NCI-H1436 (cell line): ENCODE measurements around the gene RTN4R.
"Not testable (repeated sequence)": the region's sequence is repeated elsewhere in the genome, so short reads cannot be mapped to it uniquely, and the experiment has no call there.

ENCODE experiments used
- DNase-seq: peaks from one replicate; lab custom pipeline; 2025; lab: John Stamatoyannopoulos, UW

RTN4R gene

DNA sequence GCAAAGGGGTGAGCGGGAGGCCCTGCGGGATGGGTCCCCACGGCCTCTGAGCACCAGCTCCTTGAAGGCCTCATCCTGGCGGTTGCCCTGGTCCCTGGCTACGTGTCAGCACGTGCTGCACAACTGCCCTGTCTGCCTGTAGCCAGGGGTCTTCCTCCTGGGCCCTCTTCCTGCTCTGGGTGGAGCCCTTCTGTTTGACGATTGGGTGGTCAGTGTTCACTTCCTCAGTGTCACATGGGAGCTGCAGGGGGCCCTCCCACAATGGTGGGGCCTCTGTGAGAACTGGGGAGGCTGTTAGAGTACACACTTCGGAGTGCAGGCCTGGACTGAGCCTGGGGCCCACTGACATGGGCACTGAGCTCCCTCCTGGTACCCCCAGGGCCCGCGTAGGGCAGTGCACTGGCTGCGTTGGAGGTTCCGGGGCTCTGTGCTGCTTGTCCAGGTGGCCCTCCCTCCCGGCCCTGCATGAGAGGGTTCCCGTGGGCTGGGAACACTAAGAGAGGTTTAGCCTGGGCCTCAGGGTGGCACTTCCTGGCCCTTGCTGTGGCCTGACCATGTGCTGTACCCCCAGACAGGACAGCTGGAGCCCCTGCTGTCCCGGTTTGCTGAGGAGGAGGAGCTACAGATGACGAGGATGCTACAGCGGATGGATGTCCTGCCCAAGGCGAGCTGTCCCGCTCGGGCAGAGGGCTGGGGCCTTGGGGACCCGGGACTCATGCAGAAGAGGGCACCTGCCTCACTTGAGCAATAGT, 38.0 kb upstream of the RTN4R start:
- no peak for DNase-seq

GRCh38 chr22:20305230-20305893, 37.2 kb upstream of the RTN4R start:
- not testable (repeated sequence) for DNase-seq

DNA sequence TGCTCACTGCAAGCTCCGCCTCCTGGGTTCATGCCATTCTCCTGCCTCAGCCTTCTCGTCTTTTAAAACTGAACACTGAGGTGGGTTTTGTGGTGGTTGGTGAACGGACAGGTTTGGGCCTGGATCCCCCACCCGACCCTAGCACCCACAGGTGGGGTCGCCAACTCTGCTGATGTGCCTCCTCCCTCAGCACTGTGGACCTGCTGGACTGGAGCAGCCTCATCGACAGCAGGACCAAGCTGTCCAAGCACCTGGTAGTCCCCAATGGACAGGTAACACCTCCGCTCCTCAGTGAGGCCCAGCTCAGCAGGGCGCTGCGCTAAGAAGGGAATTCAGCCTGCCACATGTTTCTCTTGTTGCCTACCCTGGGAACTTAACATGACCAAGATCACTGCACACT, 36.5 kb upstream of the RTN4R start:
- no peak for DNase-seq

DNA sequence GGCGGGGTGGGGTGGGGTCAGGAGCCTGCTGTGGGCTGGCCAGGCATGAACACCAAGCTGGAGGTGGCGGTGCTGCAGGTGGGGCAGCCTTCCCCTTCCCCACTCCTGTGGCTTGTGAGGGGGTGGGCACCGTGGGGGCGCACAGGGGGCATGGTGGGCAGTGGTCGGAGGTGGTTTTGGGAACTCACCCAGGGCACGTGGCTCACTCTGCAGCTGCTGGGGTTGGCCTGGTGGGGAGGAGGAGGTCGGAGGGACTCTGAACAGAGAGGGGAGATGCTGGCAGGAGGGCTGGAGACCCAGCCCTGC, 35.1 kb upstream of the RTN4R start:
- DNase-seq = not testable (repeated sequence)

DNA sequence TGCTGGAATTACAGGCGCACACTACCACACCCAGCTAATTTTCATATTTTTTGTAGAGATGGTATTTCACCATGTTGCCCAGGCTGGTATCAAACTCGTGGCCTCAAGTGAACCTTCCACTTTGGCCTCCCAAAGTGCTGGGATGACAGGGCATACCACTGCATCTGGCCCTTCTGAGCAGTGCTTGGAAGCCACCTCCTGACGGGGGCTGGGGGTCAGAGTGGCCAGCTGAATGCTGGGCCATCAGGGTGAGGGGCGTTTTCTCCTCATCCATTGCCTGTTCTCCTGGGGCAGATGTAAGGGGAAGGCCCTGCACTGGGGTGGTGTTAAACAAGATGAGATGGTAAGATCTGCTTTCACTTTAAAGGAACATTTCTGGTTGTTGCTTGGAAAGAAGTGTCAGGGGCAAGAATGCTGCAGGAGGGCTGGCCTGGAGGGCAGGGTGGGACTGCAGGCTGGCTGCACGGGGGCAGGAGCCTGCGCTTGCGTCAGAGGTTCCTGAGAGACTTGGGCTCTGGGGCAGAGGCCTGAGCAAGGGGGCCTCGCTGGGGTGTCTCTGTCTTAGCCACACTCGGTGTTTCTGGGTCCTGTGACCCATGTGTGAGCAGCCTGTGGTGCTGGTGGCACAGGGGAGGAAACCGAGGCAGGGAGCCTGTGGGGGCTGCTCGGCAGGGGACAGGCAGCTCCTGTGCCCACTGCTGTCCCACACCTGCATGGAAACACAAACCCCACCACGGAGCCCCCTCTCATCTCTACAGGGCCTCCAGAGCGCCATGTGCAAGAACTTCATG, 34.5 kb upstream of the RTN4R start:
- no peak for DNase-seq

DNA sequence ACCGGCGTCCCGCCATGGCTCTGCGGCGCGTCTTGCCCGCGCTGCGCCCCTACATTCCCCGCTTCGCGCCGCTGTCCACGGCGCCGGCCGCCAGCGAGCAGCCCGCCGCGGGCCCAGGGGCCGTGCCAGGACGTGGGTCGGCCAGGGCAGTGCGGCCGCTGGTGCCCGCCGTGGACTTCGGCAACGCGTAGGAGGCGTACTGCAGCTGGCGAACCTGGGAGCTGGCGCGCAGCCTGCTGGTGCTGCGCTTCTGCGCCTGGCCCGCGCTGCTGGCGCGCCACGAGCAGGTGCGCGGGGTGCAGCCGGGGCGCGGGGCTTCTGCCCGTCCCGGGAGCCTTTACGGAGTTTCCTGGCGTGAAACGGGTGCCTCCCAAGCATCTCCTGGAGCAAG, 31.6 kb upstream of the RTN4R start:
- DNase-seq = peak; percentile 29

DNA sequence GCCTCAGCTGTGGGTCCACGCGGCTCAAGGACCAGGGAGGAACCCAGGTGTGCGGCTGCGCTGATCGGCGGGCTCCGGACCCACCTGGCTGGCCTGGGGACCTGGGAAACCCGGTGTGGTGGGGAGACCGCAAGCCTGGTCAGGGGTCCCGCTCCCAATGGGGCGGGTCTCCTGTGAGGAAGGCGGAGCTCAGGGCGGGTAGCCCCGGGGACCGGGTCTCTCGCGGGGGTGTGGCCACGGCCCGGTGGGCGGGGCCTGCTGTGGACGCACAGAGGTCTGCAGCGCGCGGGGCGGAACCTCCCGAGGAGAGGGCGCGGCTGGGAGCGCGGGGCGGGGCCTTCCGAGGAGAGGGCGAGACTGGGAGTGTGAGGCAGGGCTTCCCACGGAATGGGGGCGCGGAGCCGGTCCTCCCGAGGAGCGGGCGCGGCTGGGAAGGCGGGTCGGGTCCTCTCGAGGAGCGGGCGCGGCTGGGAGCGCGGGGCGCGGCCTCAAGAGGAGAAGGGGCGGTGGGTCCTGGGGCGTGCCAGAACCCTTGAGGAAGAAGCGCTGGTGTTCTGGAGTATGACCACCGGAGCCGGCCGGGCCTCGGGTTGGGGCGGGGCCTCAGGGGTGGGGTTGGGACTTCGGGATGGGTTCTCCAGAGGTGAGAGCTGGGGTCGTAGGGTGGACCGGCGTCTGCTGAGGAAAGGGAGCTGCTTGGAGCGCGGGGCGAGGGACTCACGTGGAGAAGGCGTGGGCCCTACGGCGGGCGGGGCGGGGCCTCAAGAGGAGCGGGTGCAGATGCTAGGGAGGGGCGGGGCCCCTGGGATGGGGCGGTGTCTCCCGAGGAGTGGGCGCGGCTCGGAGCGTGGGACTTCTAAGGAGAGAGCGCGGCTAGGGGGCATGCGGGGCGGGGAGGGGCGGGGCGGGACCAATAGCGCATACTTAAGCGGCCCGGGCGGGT, 31.0 kb upstream of the RTN4R start:
- DNase-seq = peak; percentile 85

DNA sequence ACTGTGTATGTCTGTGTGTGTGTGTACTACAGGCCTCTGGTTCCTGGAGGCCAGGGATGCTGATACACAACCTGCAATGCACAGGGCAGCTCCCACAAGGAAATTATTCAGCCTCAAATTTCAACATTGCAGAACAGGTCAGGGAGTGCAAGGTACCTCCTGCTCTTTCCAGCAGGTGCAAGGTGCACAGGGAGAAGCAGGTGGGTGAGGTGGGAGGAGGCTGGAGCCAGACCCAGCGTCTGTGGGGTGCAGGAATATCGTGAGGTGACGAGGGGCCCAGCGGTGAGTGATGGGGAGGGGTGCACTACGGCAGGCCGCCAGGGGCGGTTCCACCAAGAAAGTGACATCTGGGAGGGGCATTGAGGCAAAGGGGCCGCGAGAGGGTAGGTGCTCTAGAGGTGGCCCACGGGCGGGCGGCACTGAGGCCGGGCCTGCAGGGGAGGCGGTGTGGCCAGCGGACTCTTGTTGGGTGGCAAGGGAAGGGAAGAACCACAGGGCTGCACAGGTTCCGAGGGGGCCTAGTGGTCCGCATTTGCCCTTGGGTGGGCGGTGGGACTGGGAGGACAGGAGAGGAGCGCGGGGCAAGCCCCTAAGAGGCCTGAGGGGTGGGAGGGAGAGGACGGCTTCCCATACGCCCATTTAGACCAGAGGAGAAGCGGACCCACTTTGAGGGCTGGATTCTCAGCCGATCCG, 30.1 kb upstream of the RTN4R start:
- DNase-seq = no peak

- DNase-seq = no peak
Measured at GRCh38 chr22:20297414-20298109, 29.4 kb upstream of the RTN4R start.

GRCh38 chr22:20296598-20296997, 28.5 kb upstream of the RTN4R start:
- DNase-seq = no peak

DNA sequence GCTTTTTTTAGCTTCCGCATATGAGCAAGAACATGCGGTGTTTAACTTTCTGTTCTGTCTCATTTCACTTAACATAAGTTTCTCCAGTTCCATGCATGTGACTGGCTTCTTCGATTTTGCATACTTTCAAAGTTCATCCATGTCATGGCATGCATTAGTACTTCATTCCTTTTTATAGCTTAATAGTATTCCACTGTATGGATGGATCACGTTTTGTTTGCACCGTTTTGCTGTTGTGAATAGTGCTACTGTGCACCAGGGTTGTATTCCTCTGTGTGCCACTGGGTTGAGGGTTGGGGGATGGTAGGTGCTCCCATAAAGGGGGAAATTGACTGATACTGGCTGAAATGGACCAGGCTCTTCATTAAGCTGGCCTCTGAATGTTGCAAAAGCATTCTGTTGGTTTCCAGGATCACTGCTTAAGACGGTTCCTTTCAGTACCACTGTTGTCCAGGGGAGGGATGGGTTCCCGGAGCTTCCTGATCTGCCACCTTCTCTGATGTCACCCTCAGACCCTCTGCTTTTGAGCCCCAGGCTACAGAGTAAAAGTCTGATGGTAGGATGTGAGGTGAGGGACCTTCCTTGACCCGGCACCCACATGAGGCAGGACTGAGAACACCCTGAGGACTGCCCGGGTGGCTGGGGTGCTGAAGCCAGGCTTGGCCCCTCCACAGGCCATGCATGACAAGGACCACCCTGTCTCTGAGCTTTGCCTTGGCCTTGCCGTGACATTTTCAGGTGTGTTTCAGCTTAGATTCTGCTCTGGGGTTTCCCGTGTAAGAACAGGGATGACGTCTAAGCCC, 27.3 kb upstream of the RTN4R start:
- no peak for DNase-seq

- no peak for DNase-seq
Measured at GRCh38 chr22:20292673-20293232, 24.6 kb upstream of the RTN4R start.

DNA sequence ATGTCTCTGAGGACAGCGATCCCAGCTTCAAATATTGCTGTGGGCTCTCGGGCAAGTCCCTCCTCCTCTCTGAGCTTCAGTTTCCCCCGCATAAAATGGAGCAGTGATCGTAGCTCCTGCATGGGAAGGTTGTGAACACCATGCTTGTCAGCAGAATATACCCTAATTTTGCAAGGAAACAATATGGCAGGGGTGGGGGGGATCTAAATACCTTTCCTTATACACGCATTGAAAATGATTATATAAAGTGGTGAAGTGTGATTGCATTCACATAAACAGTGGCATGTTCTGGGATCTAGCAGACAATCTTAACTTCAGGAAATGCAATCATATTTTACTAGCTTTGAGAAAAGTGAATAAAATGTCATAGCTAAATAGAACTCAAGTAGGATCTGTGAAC, 24.0 kb upstream of the RTN4R start:
- DNase-seq = no peak

GRCh38 chr22:20291604-20292063, 23.5 kb upstream of the RTN4R start:
- DNase-seq = no peak

- no peak for DNase-seq
Measured at GRCh38 chr22:20291249-20291586, 23.1 kb upstream of the RTN4R start.

DNA sequence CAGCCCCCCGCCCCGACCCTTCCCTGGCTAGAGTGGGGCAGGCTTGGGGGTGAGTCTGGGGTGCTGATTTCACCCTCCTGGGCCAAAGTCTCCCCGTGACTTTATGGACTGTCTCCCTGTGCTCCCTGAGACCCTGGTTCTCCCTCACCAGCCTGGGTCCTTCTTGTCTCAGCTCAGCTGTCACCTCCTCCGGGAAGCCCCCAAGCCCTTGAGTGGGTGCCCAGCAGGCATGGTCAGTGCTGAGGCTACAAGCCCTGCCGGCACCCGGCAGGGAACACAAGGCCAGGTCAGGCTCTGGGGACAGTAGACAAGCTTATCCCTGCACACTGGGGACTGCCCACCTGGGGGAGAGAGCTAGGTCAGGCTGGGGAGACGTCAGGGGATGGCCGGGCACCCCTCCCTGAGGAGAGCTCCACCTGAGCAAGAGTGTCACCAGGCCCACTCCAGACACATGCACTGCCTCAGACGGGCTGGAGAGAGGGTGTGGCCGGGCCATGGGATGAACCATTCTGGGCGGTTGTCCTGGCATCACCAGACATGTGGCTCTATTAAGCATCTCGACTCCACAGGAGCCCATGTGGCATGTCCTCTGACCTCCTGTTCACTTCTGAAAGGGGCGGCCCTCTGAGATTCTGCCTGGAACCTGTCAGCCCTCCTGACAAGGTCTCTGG, 22.6 kb upstream of the RTN4R start:
- no peak for DNase-seq

GRCh38 chr22:20290045-20290392, 21.9 kb upstream of the RTN4R start:
- DNase-seq = no peak

GRCh38 chr22:20289182-20290044, 21.3 kb upstream of the RTN4R start:
- not testable (repeated sequence) for DNase-seq
